Measurements from ENCODE around the gene HRH4. TPM values are rescaled to one million over a fixed set of nuclear protein-coding genes. Genes with fewer than 3 reads are reported as not detected.

The HRH4 gene
- total RNA-seq, 1 donor from 2014 or later: not detected

- FAIRE-seq (no peak), DNase-seq (ENCODE audit: low spot score in 2 of 2) (no peak)
These were observed 40.3 kb downstream of the HRH4 start for GRCh38 chr18:24500766-24501165.

GRCh38 chr18:24502667-24503523 is 42.5 kb downstream of the HRH4 start:
- DNase-seq (ENCODE audit: low spot score in 2 of 2) (no peak), FAIRE-seq (no peak)

GRCh38 chr18:24504401-24504800 is 44.0 kb downstream of the HRH4 start:
- FAIRE-seq (no peak), DNase-seq (ENCODE audit: low spot score in 2 of 2) (no peak)

- DNase-seq (ENCODE audit: low spot score in 2 of 2) (no peak), FAIRE-seq (no peak)
These were observed 45.7 kb downstream of the HRH4 start for GRCh38 chr18:24506175-24506574.

GRCh38 chr18:24509435-24509834 is 49.0 kb downstream of the HRH4 start:
- FAIRE-seq: no peak
- no peak for DNase-seq (ENCODE audit: low spot score in 2 of 2)

- no peak for FAIRE-seq
- no peak for DNase-seq (ENCODE audit: low spot score in 2 of 2)
These were observed 54.0 kb downstream of the HRH4 start for GRCh38 chr18:24514439-24514838.

- DNase-seq (ENCODE audit: low spot score in 2 of 2): no peak
- FAIRE-seq: no peak
These were observed 55.3 kb downstream of the HRH4 start for GRCh38 chr18:24515721-24516120.

- FAIRE-seq: no peak
- DNase-seq (ENCODE audit: low spot score in 2 of 2): no peak
These were observed 55.8 kb downstream of the HRH4 start for GRCh38 chr18:24516261-24516660.

- DNase-seq (ENCODE audit: low spot score in 2 of 2): no peak
- FAIRE-seq: no peak
These were observed 57.1 kb downstream of the HRH4 start for GRCh38 chr18:24517554-24517953.

- no peak for DNase-seq (ENCODE audit: low spot score in 2 of 2)
- no peak for FAIRE-seq
These were observed 58.2 kb downstream of the HRH4 start for GRCh38 chr18:24518596-24518995.

Small RNA genes lying within 50 kb of the gene (small RNA-seq; reads per million reads assigned to genes)
- not detected for gene RF00019

Other genes starting within 250 kb of the HRH4 start
- 42.8 TPM for gene OSBPL1A, start 62.8 kb upstream of the HRH4 start, total RNA-seq
- 26.5 TPM for gene IMPACT, start 34.0 kb upstream of the HRH4 start, total RNA-seq